NCI-H128 (cell line): ENCODE results near the gene PAIP2.
"Not testable (repeated sequence)": the region's sequence is repeated elsewhere in the genome, so short reads cannot be mapped to it uniquely, and the experiment has no call there.

Experiments used
- DNase-seq: peaks from one replicate; lab custom pipeline; 2025; ENCODE audit not compliant: unreplicated experiment; lab: John Stamatoyannopoulos, UW

The PAIP2 gene

DNA sequence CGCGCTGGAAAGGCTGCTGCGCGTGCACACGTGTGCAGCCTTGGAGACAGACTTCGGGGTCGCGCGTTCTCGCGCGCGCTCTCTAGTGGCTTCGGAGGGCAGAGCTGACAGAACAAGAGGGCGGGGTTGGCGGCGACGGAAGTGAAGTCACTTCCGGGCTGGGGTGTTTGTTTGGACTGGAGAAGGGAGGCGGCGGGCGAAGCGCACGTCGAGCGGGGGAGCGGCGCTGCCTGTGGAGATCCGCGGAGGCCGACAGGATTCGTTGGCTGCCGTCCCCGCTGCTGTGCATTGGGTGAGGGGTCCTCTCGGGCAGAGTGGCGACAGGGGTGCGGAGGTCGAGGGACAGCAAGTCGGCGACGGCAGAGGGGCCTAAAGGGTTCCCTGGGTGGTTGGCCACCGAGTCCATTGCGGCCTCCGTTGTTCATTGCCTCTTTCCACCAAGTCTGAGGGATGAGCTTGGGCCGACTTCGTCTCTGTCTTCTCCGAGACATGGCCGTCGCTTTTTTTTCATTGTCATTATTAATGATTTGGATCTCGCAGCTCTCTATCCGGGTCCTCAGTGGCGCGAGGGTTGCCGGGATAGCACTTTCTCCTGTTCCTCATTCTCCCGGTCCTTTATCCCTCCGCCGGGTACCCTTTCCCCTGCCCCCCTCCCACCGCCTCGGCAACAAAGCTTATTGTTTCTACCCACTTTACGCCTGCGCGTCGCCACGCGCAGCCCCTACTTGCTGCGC, at the start of gene PAIP2:
Gene PAIP2, plus strand, starts transcription at position 166 of the 734 bp plus-strand sequence. CDS start 21,931 bp downstream, outside the sequence.
- peak; percentile 85 for DNase-seq

DNA sequence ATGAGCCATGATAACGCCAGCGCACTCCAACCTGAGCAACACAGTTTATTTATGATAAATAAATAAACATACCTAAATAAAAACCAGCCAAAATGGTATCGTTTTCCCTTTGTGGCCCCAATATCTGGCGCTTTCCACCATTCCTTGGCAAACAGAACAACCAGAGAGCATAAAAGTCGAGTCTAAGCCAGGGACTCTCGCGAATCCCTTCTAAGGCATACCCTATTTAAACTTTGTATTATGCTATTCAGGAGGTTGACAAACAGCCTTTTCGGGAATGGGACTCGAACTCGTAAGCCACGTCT, 48.5 kb upstream of the PAIP2 start:
- no peak for DNase-seq

DNA sequence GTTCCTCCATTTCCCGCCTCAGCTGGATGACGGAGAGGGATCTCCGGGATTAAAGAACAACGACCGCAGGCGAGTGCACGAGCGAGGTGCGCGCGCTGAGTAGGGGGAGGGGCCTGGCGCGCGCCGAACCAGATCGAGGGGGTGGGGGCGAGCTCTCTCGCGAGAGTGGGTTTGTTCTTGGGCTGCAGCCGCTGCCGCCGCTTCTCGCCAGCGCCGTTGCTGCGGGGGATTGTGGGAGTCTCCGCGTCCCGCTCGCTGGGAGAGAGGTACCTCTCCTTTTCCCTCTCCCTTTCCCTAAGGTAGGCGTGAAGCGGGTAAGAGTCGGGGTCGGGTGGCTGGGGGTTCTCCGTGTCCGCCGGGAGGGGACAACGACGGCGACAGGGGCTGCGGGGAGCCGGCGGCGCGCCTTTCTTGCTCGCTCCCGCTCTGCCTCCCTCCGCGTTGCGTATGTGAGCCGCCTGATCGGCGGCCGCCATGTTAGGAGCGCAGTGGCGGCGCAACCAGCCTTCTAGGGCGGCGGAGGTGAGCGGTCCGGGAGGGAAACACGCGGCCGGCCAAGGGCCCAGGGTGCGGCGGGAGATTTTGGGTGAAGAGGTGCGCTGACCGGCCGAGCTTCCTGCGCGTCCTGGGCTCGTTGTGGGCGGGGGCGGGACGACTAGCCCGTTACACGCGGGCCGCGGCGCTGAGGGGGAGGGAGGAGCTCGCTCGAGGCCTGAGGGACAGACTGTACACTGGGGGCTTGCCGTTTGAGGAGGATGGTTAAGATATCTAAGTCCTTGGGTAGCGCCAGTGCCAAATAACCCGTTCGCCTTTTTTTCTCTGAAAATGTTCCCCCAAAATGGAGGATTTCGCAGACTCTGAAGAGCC, 47.9 kb upstream of the PAIP2 start, which contains the start of gene MATR3:
Gene MATR3, plus strand, starts transcription at position 234 of the 867 bp plus-strand sequence. CDS start 13,676 bp downstream, outside the sequence.
- DNase-seq: peak; percentile 79

DNA sequence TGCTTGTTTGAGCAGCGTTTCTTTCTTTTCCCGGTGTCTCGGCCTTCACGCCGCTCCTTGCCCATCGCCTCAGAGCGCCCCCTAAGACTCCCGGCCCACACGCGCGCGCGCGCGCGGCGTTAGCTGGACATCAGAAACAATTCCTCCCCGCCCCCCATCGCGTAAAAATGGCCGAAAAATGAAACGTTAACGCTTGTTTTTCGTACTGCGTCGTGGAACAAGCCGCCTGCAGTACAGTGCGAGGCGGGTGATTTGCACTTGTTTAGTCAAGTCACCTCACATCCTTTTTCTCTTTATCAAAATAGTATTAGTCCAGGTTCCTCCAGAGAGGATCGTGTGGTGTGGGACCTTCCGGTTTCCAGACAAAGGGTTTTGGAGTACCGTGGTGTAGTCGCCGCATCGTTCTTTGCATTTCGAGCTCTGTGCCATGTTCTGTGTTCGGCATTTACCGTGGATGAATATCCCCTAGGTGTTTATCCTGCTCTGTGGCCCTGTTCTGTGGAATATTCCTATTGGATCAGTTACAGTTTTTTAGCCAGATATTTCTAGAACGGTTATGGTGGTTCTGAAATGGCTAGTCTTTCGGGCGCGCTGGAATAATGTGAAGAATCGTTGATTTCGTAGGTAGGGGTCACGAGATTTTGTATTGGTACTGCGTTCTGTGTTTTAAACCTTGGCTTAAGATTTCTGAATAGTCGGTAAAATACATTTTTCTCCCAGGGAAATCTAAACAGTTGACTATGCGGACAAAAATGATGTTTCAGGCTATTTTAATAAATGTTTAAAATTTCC, 47.1 kb upstream of the PAIP2 start:
- DNase-seq: no peak

DNA sequence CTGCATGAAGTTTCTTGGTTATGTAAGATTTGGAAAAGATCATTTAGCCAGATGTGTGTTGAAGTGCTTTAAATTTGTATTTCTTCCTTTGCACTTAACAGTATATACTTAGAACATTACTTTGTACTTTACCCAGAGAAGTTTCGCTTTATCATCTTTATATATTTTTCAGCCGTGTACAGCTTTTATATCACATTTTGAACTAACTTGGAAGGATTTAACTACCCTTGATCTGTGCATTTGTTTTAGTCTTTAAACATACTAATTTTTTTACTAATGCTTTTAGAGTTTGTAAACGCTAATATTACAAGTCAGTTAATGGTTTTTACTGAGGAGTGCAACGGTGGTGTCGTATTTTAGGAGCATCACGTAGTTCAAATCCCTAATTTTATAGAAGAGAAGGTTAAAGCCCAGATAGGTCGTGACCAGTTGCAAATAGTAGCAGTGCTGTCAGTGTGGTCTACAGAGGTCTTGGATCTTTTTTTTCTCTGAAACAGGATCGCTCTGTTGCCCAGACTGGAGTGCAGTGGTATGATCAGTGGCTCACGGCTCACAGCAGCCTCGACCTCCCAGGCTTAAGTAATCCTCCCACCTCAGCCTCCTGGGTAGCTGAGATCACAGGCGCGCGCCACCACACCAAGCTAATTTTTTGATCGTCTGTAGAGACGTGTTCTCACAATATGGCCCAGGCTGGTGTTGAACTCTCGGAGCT, 46.2 kb upstream of the PAIP2 start:
- no peak for DNase-seq

DNA sequence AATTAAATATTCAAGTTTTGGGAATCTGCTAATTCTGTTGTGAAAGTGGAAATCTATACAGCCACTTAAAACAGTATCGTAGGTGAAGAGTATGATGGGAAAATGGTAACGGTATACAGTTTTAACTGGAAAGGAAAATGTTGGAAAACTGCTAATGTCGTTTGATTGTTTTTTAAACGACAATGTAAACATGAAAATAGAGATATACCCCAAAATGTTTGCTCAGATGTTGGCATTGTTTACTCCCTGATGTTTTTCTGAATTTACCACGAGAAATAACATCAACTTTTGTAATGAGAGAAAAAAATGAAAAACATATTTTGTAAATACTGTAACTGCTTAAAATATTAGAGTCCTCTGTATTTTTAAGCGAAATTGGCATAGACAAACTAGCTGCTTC, 45.5 kb upstream of the PAIP2 start:
- DNase-seq: no peak

DNA sequence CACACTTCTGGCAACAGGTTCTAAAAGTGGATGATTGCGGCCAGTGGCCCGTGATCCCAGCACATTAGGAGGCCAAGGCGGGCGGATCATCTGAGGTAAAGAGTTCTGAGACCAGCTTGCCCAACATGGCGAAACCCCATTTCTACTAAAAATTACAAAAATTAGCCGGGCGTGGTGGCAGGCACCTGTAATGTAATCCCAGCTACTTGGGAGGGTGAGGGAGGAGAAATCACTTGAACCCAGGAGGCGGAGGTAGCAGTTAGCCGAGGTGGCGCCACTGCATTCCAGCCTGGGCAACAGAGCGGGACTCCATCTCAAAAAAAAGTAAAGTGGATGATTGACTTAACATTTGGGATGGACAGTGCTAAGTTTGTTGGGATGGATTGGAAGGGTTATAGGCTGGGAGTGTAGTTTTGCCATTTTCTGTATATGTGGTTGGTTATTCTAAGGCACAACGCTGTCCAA, 44.8 kb upstream of the PAIP2 start:
- no peak for DNase-seq

DNA sequence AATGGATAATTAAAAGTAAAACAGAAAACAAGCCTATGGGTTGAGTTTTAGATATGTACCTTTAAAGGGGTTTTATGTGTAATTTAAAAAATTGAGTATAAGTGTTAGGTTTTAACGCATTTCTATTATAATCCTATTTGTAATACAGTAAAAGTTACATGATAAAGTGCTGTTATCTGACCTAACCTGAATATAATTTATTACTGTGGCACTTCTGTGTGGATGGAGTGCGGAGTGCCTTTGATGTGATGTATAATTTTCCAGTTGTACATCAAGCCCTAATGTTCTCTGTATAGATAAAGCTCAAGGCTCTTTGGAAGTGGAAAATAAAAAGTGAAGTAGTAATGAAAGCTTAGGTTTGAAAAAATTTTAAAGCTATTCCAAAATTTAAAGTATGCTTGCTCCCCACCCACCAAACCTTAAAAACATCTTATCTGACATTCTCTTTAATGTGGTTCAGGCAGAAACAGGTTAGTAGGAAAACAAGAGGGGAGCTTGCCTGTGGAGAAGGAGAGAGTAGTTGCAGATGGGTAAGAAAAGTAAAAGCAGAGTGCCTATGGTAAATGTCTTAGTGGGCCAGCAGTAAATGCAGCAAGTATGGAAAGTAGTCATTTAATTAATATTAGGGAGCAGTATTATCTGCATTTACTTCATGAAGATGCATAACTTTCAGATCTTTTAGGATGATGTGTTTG, 44.1 kb upstream of the PAIP2 start:
- no peak for DNase-seq

DNA sequence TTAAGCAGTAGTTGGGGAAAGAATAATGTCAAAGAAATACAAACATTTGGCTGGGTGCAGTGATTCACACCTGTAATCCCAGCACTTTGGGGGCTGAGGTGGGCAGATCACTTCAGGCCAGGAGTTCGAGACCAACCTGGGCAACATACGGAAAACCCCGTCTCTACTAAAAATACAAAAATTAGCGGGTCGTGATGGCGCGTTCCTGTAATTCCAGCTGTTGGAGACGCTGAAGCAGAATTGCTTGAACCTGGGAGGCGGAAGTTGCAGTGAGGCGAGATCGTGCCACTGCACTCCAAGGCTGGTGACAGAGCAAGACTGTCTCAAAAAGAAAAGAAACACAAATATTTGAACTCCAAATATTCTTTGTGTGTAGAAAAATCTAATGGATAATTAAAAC, 43.4 kb upstream of the PAIP2 start:
- no peak for DNase-seq

DNA sequence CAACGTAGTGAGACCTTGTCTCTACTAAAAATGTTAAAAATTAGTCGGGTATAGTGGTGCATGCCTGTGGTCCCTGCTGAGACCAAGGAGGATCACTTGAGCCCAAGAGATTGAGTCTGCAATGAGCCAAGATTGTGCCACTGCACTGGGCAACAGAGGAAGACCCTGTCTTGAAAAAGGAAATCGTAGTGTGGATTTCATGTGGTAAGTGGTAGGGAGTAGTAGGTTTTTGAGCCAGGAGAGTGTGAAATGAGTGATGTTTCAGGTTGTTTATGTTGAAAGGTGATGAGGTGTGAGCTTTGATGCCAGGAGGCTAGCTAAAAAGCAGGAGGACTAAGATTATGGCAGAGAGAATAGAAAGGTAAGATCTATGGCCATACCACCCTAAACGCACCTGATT, 42.2 kb upstream of the PAIP2 start:
- DNase-seq: no peak

DNA sequence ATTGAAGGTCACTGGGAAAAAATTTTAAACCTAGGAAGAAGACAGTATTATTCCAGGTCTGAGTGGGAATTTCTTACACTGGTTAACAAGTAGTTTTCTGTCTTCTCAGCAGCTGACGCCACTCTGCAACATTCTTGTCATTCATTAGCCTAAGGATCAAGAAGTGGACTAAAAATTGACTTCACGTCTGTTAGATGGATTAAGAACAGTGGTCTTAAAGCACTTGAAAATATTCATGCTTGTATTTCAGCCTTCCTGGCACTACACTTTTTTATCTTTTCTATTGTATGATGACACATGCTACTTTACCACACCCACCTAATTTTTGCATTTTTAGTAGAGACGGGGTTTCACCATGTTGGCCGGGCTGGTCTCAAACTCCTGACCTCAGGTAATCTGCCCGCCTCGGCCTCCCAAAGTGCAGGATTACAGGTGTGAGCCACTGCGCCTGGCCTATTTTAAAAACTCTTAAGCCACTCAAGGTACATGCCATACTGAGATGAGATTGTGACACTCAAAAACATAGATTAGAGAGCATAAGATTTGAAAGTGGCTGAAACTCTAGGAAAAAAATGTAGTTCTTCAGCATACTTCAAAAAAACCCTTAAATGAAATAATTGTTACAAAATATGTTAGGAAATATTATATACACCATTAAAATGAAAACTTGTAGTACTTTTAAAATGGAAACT, 39.7 kb upstream of the PAIP2 start:
- no peak for DNase-seq

GRCh38 chr5:139304391-139305324, 37.0 kb upstream of the PAIP2 start:
- no peak for DNase-seq

DNA sequence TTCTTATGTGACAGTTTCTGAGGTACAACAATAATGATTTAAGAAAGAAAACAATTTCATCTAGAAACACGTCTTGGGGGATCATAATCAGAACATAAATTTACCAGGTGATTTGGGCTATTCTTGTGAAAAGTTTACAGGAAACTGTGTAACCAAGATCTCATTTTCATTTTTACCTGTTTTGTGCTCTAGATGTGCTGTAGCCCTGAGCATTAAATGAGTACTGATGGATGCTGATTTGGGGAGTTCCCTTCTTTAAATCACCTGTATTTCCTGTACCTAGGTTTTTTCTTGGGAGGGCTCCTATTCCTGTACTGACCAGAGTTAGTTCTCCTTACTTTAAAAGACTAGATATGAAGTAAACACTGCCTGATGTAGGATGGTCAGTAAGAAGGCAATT, 35.5 kb upstream of the PAIP2 start:
- DNase-seq: no peak

GRCh38 chr5:139306628-139307379, 34.9 kb upstream of the PAIP2 start:
- DNase-seq: no peak

DNA sequence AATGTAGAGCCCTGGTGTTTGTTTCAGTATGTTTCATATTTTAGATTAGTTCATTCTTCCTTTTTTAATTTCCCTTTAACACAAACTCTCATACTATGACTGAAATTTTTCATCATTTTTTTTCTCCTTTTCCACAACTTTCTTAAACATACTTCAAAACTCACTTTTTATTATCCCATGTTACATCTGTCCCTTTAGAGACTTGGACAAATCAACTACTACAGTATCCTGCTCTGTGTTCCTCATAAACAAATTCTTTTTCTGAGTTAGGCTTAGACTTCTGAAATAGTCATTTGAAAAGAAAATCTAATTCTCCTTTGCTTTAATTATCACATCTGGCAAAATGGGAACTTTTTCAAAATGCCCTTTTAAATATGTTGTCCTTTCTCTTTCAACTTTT, 32.9 kb upstream of the PAIP2 start:
- no peak for DNase-seq

GRCh38 chr5:139310715-139311186, 30.9 kb upstream of the PAIP2 start:
- not testable (repeated sequence) for DNase-seq

GRCh38 chr5:139312075-139312474, 29.6 kb upstream of the PAIP2 start:
- peak; percentile 5 for DNase-seq

DNA sequence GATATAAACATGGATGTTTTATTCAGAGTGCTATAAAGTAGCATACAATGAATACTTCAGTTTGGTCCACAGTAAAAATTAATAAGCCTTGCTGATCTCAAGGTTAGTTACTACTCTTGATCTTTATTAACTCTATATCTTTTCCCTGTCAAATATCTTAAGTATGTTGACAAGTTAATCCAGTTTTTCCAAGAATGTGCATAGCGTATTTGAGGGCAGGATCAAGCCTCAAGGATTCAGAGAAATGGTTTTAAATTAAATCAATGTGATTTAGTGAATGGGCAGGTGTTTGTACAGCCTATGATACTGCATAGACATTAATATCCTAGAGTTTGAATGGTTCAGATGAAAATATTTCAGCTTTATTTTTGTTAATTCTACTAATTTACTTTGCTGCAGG, 27.4 kb upstream of the PAIP2 start:
- DNase-seq: no peak
